Measurements from ENCODE around the gene ST3GAL5. TPM values are rescaled to one million over a fixed set of nuclear protein-coding genes. Genes with fewer than 3 reads are reported as not detected.

Gene ST3GAL5
- total and polyA plus RNA-seq, 2 donors (not counting 1 experiment from before 2014, with no cell fraction given) = 42.6 to 94.3 TPM

GRCh38 chr2:85806358-85807118 lies 82.3 kb downstream of the ST3GAL5 start:
- no peak for DNase-seq
- ATAC-seq (ENCODE audit: low read depth) = no peak

DNA sequence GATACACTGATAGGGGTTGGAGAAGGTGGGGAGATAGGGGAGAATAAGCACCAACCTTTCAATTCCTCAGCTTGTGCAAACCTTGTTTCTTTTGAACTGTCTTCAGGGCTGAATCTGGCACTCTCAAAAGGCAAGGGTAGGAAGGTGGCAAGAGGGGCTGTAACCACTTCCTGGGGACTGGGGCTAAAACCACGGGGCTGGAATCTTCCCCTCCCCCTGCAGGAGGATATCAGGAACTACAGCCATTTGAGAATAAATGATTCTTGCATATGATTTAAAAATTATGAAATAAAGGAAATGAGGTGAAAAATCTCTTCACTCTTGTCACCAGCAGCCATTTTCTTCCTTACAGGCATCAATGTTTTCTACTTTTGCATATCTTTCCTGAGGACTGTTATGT lies 84.2 kb downstream of the ST3GAL5 start:
- ChIA-PET POLR2A (no interaction called here), CTCF (interaction anchor here (1.4 to 1.5 kb wide), 2 partner anchors 9 to 75 kb away, joined by 4 to 7 read pairs; no protein-coding TSS in a partner anchor)
- peaks cover 6% of the 10 kb centered on the region for H3K4me1 Mint-ChIP-seq
- H3K27ac Mint-ChIP-seq = no peak overlapping the region
- H3K27me3 Mint-ChIP-seq = peaks cover 24% of the 10 kb centered on the region
- peaks cover 2% of the 10 kb centered on the region for H3K9me3 Mint-ChIP-seq (ENCODE audit: insufficient read depth)
- ATAC-seq (ENCODE audit: low read depth) (peak; percentile 57), DNase-seq (peak; percentile 41)
- H4K20me1 ChIP-seq (ENCODE audit: control insufficient read depth, insufficient read depth, low read length, poor library complexity, severe bottlenecking) = no peaks in the 10 kb centered on the region
- no peaks in the 10 kb centered on the region for H3K79me2 ChIP-seq (ENCODE audit: control insufficient read depth, insufficient read depth, low read length)
- H3K4me1 ChIP-seq (ENCODE audit: control insufficient read depth in 2 of 2, insufficient read depth in 2 of 2, low read length in 2 of 2) = no peaks in the 10 kb centered on the region
- no peak overlapping the region for H3K4me3 ChIP-seq (ENCODE audit: control extremely low read depth in 1 of 5, extremely low read depth in 1 of 5, insufficient read depth in 1 of 5, low read depth in 2 of 5, low read length in 4 of 5)
- H3K4me2 ChIP-seq (replicated peaks; ENCODE audit: low read depth, low read length, poor library complexity, severe bottlenecking) = no peak overlapping the region
- no peak overlapping the region for H2AFZ ChIP-seq (ENCODE audit: insufficient read depth, low read depth, low read length, poor library complexity, severe bottlenecking)
- H3K27me3 ChIP-seq (replicated peaks in 1 of 4; ENCODE audit: control extremely low read depth in 1 of 4, control insufficient read depth in 3 of 4, insufficient read depth in 4 of 4, low read length in 3 of 4) = peaks cover 0 to 17% (median 3%) of the 10 kb centered on the region in 4 experiments
- peaks cover 0 to 17% (median 8%) of the 10 kb centered on the region in 3 donors for H3K9me3 ChIP-seq (ENCODE audit: control extremely low read depth in 1 of 3, control insufficient read depth in 2 of 3, insufficient read depth in 1 of 3, low read length in 2 of 3)
- no peak for TF ChIP-seq EZH2 (IDR thresholded peaks at IDR 0.05; ENCODE audit: borderline replicate concordance, insufficient read depth, low read depth, low read length, poor library complexity, severe bottlenecking)
- TF ChIP-seq, protein P1, sequence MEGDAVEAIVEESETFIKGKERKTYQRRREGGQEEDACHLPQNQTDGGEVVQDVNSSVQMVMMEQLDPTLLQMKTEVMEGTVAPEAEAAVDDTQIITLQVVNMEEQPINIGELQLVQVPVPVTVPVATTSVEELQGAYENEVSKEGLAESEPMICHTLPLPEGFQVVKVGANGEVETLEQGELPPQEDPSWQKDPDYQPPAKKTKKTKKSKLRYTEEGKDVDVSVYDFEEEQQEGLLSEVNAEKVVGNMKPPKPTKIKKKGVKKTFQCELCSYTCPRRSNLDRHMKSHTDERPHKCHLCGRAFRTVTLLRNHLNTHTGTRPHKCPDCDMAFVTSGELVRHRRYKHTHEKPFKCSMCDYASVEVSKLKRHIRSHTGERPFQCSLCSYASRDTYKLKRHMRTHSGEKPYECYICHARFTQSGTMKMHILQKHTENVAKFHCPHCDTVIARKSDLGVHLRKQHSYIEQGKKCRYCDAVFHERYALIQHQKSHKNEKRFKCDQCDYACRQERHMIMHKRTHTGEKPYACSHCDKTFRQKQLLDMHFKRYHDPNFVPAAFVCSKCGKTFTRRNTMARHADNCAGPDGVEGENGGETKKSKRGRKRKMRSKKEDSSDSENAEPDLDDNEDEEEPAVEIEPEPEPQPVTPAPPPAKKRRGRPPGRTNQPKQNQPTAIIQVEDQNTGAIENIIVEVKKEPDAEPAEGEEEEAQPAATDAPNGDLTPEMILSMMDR (IDR thresholded peaks at IDR 0.05) = peak; percentile 69
- no peak overlapping the region for H3K27ac ChIP-seq (ENCODE audit: low read length in 2 of 2)
- H3K9ac ChIP-seq (ENCODE audit: low read length) = no peak overlapping the region
- intact Hi-C loops (cut with micrococcal nuclease) = no loop called here
- WGBS (ENCODE audit: insufficient coverage) = no CpG with 5 or more reads among the region's 1 CpG
- no peaks in the 10 kb centered on the region for H3K36me3 ChIP-seq (replicated peaks in 1 of 2; ENCODE audit: control extremely low read depth in 1 of 2, control insufficient read depth in 1 of 2, extremely low read depth in 1 of 2, insufficient read depth in 2 of 2, low read length in 1 of 2)
- H3K4me3 Mint-ChIP-seq = no peak overlapping the region

More at GRCh38 chr2:85806358-85807118, 82.3 kb downstream of the ST3GAL5 start:
- Histone ChIP-seq H3K4me3 (ENCODE audit: control extremely low read depth in 1 of 5, extremely low read depth in 1 of 5, insufficient read depth in 1 of 5, low read depth in 2 of 5, low read length in 4 of 5) (no peak overlapping the region), H2AFZ (ENCODE audit: insufficient read depth, low read depth, low read length, poor library complexity, severe bottlenecking) (no peak overlapping the region), H4K20me1 (ENCODE audit: control insufficient read depth, insufficient read depth, low read length, poor library complexity, severe bottlenecking) (no peaks in the 10 kb centered on the region), H3K4me2 (replicated peaks; ENCODE audit: low read depth, low read length, poor library complexity, severe bottlenecking) (no peak overlapping the region), H3K36me3 (replicated peaks in 1 of 2; ENCODE audit: control extremely low read depth in 1 of 2, control insufficient read depth in 1 of 2, extremely low read depth in 1 of 2, insufficient read depth in 2 of 2, low read length in 1 of 2) (no peaks in the 10 kb centered on the region), H3K27ac (ENCODE audit: low read length in 2 of 2) (no peak overlapping the region), H3K4me1 (ENCODE audit: control insufficient read depth in 2 of 2, insufficient read depth in 2 of 2, low read length in 2 of 2) (no peaks in the 10 kb centered on the region), H3K9me3 (ENCODE audit: control extremely low read depth in 1 of 3, control insufficient read depth in 2 of 3, insufficient read depth in 1 of 3, low read length in 2 of 3) (peaks cover 0 to 13% (median 2%) of the 10 kb centered on the region in 3 donors), H3K79me2 (ENCODE audit: control insufficient read depth, insufficient read depth, low read length) (no peaks in the 10 kb centered on the region), H3K27me3 (replicated peaks in 1 of 4; ENCODE audit: control extremely low read depth in 1 of 4, control insufficient read depth in 3 of 4, insufficient read depth in 4 of 4, low read length in 3 of 4) (peaks cover 0 to 2% (median 1%) of the 10 kb centered on the region in 4 experiments), H3K9ac (ENCODE audit: low read length) (no peak overlapping the region)
- CTCF ChIA-PET = interaction anchor here (0.7 to 1.8 kb wide), 3 partner anchors 77 to 274 kb away, joined by 3 to 12 read pairs (median 3); no protein-coding TSS in a partner anchor
- Mint-ChIP-seq H3K27ac (no peak overlapping the region), H3K9me3 (ENCODE audit: insufficient read depth) (no peaks in the 10 kb centered on the region), H3K4me3 (no peak overlapping the region), H3K27me3 (peaks cover 7% of the 10 kb centered on the region), H3K4me1 (peaks cover 6% of the 10 kb centered on the region)
- POLR2A ChIA-PET = interaction anchor here (0.7 kb wide), 1 partner anchor 21 kb away, joined by 3 read pairs; no protein-coding TSS in a partner anchor
- intact Hi-C loops (cut with micrococcal nuclease) = no loop called here
- TF ChIP-seq EZH2 (IDR thresholded peaks at IDR 0.05; ENCODE audit: borderline replicate concordance, insufficient read depth, low read depth, low read length, poor library complexity, severe bottlenecking) = no peak
- TF ChIP-seq, protein P1 (IDR thresholded peaks at IDR 0.05) = no peak
- WGBS (ENCODE audit: insufficient coverage) = 95% methylated on average over 2 of the region's 4 CpGs

Measured in B cell (primary cell).